Mammary epithelial cell (primary cell): ENCODE results near the gene ERG28.

Experiments
- CTCF ChIP-seq, 2 donors: IDR thresholded peaks in 1 of 2; conservative IDR thresholded peaks in 1 of 2; 2 replicates each; pipeline ENCODE4 v1.5.1; 2011 to 2012; ENCODE audit warnings: inconsistent platforms in 2 of 2, low read length in 2 of 2, mild to moderate bottlenecking in 2 of 2, control low read depth in 1 of 2, low read depth in 1 of 2; ENCODE audit not compliant: insufficient read depth in 1 of 2; ENCODE audit errors: extremely low read depth in 1 of 2
- EZH2 ChIP-seq: IDR thresholded peaks from 2 replicates; pipeline ENCODE4 v1.6.1; 2012; ENCODE audit warnings: low read length, inconsistent platforms, borderline replicate concordance

GRCh38 chr14:75649773-75650172, 10.9 kb downstream of the ERG28 start:
- TF ChIP-seq CTCF (conservative IDR thresholded peaks at IDR 0.05 in 1 of 2, IDR thresholded peaks at IDR 0.05 in 1 of 2; ENCODE audit: extremely low read depth in 1 of 2, insufficient read depth in 1 of 2, low read depth in 1 of 2, low read length in 2 of 2) (no peak), EZH2 (no peak)
